Mesenchymal stem cell (in vitro differentiated cells and primary cell): Measurements from ENCODE around the gene HIPK2.
A peak's percentile ranks its signal among the peaks of the same experiment; 100 is the strongest.

Experiments
- DNase-seq: peaks from one replicate; pipeline ENCODE4 v3.0.0-alpha.2; 2013
- H2AFZ ChIP-seq: one replicate; pipeline ENCODE4 v1.6.1; 2013; ENCODE audit warnings: low read depth, mild to moderate bottlenecking, control low read depth, inconsistent platforms, low read length, moderate library complexity
- H2AK5ac ChIP-seq: 2 replicates; pipeline ENCODE4 v1.6.1; 2013; ENCODE audit warnings: low read length, moderate library complexity, mild to moderate bottlenecking, inconsistent platforms; ENCODE audit not compliant: severe bottlenecking
- H2BK120ac ChIP-seq: one replicate; pipeline ENCODE4 v1.6.1; 2013; ENCODE audit warnings: low read depth, mild to moderate bottlenecking, inconsistent platforms, low read length, moderate library complexity
- H2BK12ac ChIP-seq, 2 experiments: one replicate each; pipeline ENCODE4 v1.6.1; 2013; ENCODE audit warnings: inconsistent platforms in 2 of 2, low read length in 2 of 2, mild to moderate bottlenecking in 2 of 2, moderate library complexity in 2 of 2, control low read depth in 1 of 2
- H2BK15ac ChIP-seq: one replicate; pipeline ENCODE4 v1.6.1; 2013; ENCODE audit warnings: mild to moderate bottlenecking, low read depth, inconsistent platforms; ENCODE audit not compliant: poor library complexity, severe bottlenecking
- H2BK5ac ChIP-seq: 2 replicates; pipeline ENCODE4 v1.6.1; 2013; ENCODE audit warnings: low read depth, mild to moderate bottlenecking, low read length, control low read depth, inconsistent platforms; ENCODE audit not compliant: poor library complexity, severe bottlenecking
- H3K14ac ChIP-seq, 2 experiments: one replicate each; pipeline ENCODE4 v1.6.1; 2013; ENCODE audit warnings: inconsistent platforms in 2 of 2, low read length in 2 of 2, control low read depth in 1 of 2, mild to moderate bottlenecking in 1 of 2, moderate library complexity in 1 of 2
- H3K18ac ChIP-seq, 2 experiments: one replicate each; pipeline ENCODE4 v1.6.1; 2013; ENCODE audit warnings: inconsistent platforms in 2 of 2, low read length in 2 of 2, control low read depth in 1 of 2, low read depth in 1 of 2, mild to moderate bottlenecking in 1 of 2
- H3K23ac ChIP-seq, 2 experiments: one replicate each; pipeline ENCODE4 v1.6.1; 2013; ENCODE audit warnings: inconsistent platforms in 2 of 2, low read length in 2 of 2, mild to moderate bottlenecking in 2 of 2, moderate library complexity in 2 of 2, control low read depth in 1 of 2
- H3K27ac ChIP-seq: 2 replicates; pipeline ENCODE4 v1.5.1; 2013; ENCODE audit warnings: mild to moderate bottlenecking, moderate library complexity, low read length, control low read depth, inconsistent platforms; ENCODE audit not compliant: poor library complexity, severe bottlenecking
- H3K27me3 ChIP-seq, 2 experiments: 2 replicates each; pipeline versions ENCODE4 v1.6.1 to v1.7.0; 2013; ENCODE audit warnings: low read length in 2 of 2, mild to moderate bottlenecking in 2 of 2, moderate library complexity in 2 of 2, control low read depth in 1 of 2, inconsistent platforms in 1 of 2; ENCODE audit not compliant: control insufficient read depth in 1 of 2, insufficient read depth in 1 of 2
- H3K36me3 ChIP-seq, 2 experiments: 2 replicates each; pipeline versions ENCODE4 v1.6.1 to v1.7.0; 2013; ENCODE audit warnings: low read length in 2 of 2, control low read depth in 1 of 2, inconsistent platforms in 1 of 2, low read depth in 1 of 2, mild to moderate bottlenecking in 1 of 2; ENCODE audit not compliant: insufficient read depth in 2 of 2, control insufficient read depth in 1 of 2
- H3K4ac ChIP-seq, 2 experiments: one replicate each; pipeline ENCODE4 v1.6.1; 2013; ENCODE audit warnings: inconsistent platforms in 2 of 2, low read length in 2 of 2, mild to moderate bottlenecking in 2 of 2, moderate library complexity in 2 of 2, control low read depth in 1 of 2, low read depth in 1 of 2
- H3K4me1 ChIP-seq: 2 replicates; pipeline ENCODE4 v1.6.1; 2013; ENCODE audit warnings: low read depth, low read length, control low read depth; ENCODE audit not compliant: control insufficient read depth, insufficient read depth
- H3K4me2 ChIP-seq: 2 replicates; pipeline ENCODE4 v1.6.1; 2013; ENCODE audit warnings: low read length, mild to moderate bottlenecking, inconsistent platforms; ENCODE audit not compliant: poor library complexity, severe bottlenecking
- H3K4me3 ChIP-seq, 2 experiments: 2 replicates each; pipeline versions ENCODE4 v1.5.1 to v1.7.0; 2013; ENCODE audit warnings: low read length in 2 of 2, mild to moderate bottlenecking in 2 of 2, control low read depth in 1 of 2, low read depth in 1 of 2; ENCODE audit not compliant: insufficient read depth in 1 of 2
- H3K79me1 ChIP-seq: replicated peaks from 2 replicates; pipeline ENCODE4 v1.6.1; 2013; ENCODE audit warnings: mild to moderate bottlenecking, control low read depth, low read length, inconsistent platforms; ENCODE audit not compliant: poor library complexity, severe bottlenecking
- H3K9ac ChIP-seq: 2 replicates; pipeline ENCODE4 v1.7.0; 2013; ENCODE audit warnings: mild to moderate bottlenecking, low read length, moderate library complexity
- H3K9me3 ChIP-seq: 2 replicates; pipeline ENCODE4 v1.7.0; 2013; ENCODE audit warnings: mild to moderate bottlenecking, low read length; ENCODE audit not compliant: control insufficient read depth
- H4K8ac ChIP-seq: one replicate; pipeline ENCODE4 v1.6.1; 2013; ENCODE audit warnings: inconsistent platforms, mild to moderate bottlenecking, low read length, moderate library complexity
- H4K91ac ChIP-seq: one replicate; pipeline ENCODE4 v1.6.1; 2013; ENCODE audit warnings: mild to moderate bottlenecking, low read length, inconsistent platforms
- WGBS: methylation state at CpG from one replicate; pipeline ENCODE4 v1.1.7; 2013; ENCODE audit warnings: mixed read lengths; 5-methylcytosine and 5-hydroxymethylcytosine counted together

Gene HIPK2

GRCh38 chr7:139594911-139595476, 182.8 kb downstream of the HIPK2 start:
- H2BK12ac ChIP-seq: no peak overlapping the region
- H3K23ac ChIP-seq: no peak overlapping the region
- H3K79me1 ChIP-seq: peaks cover 41% of the 10 kb centered on the region
- no peak for DNase-seq
- no peak overlapping the region for H2AK5ac ChIP-seq
- no peaks in the 10 kb centered on the region for H3K27me3 ChIP-seq
- H2BK5ac ChIP-seq: no peak overlapping the region
- H3K9ac ChIP-seq: peak overlapping the region; percentile 44
- H4K8ac ChIP-seq: no peak overlapping the region
- H3K4ac ChIP-seq: no peak overlapping the region
- no peak overlapping the region for H2BK120ac ChIP-seq
- no peak overlapping the region for H2AFZ ChIP-seq
- no peak overlapping the region for H3K27ac ChIP-seq
- peaks cover 56 to 93% of the 10 kb centered on the region in 2 experiments for H3K36me3 ChIP-seq
- H3K9me3 ChIP-seq: no peaks in the 10 kb centered on the region
- 92% methylated on average over 13 of the region's 13 CpGs for WGBS
- no peak overlapping the region for H3K18ac ChIP-seq
- H3K4me3 ChIP-seq: no peak overlapping the region
- no peak overlapping the region for H3K14ac ChIP-seq
- no peak overlapping the region for H4K91ac ChIP-seq
- peaks cover 4% of the 10 kb centered on the region for H3K4me1 ChIP-seq
- H2BK15ac ChIP-seq: no peak overlapping the region
- no peak overlapping the region for H3K4me2 ChIP-seq

GRCh38 chr7:139594090-139594489, 183.7 kb downstream of the HIPK2 start:
- H3K36me3 ChIP-seq: peaks cover 57 to 93% of the 10 kb centered on the region in 2 experiments
- H4K91ac ChIP-seq: no peak overlapping the region
- no peaks in the 10 kb centered on the region for H3K9me3 ChIP-seq

GRCh38 chr7:139592801-139593461, 184.9 kb downstream of the HIPK2 start:
- Histone ChIP-seq H2BK12ac (no peak overlapping the region), H4K8ac (no peak overlapping the region), H3K18ac (no peak overlapping the region), H3K4ac (no peak overlapping the region), H3K79me1 (peaks cover 36% of the 10 kb centered on the region), H3K27me3 (no peaks in the 10 kb centered on the region), H3K4me2 (no peak overlapping the region), H2BK120ac (no peak overlapping the region), H3K4me1 (peaks cover 5% of the 10 kb centered on the region), H3K9me3 (no peaks in the 10 kb centered on the region), H3K36me3 (peaks cover 65 to 82% of the 10 kb centered on the region in 2 experiments), H3K14ac (no peak overlapping the region), H2BK5ac (no peak overlapping the region), H3K9ac (no peak overlapping the region), H3K23ac (no peak overlapping the region), H3K4me3 (no peak overlapping the region), H3K27ac (no peak overlapping the region), H2AFZ (no peak overlapping the region), H2AK5ac (no peak overlapping the region), H4K91ac (no peak overlapping the region), H2BK15ac (no peak overlapping the region)
- DNase-seq: no peak
- 95% methylated on average over 4 of the region's 4 CpGs for WGBS

More at GRCh38 chr7:139594090-139594489, 183.7 kb downstream of the HIPK2 start:
- no peak overlapping the region for H3K4ac ChIP-seq
- H3K4me3 ChIP-seq: no peak overlapping the region
- no peak overlapping the region for H4K8ac ChIP-seq
- H3K4me1 ChIP-seq: peaks cover 4% of the 10 kb centered on the region
- H2BK5ac ChIP-seq: no peak overlapping the region
- no peak overlapping the region for H2BK120ac ChIP-seq
- no peak for DNase-seq
- H3K27me3 ChIP-seq: no peaks in the 10 kb centered on the region
- H2AK5ac ChIP-seq: no peak overlapping the region
- H3K27ac ChIP-seq: no peak overlapping the region
- peaks cover 38% of the 10 kb centered on the region for H3K79me1 ChIP-seq
- no peak overlapping the region for H2BK12ac ChIP-seq
- H3K18ac ChIP-seq: no peak overlapping the region
- H3K23ac ChIP-seq: no peak overlapping the region
- H3K14ac ChIP-seq: no peak overlapping the region
- no peak overlapping the region for H2BK15ac ChIP-seq
- WGBS: 100% methylated on average over 1 of the region's 2 CpGs
- no peak overlapping the region for H3K4me2 ChIP-seq
- H3K9ac ChIP-seq: no peak overlapping the region
- no peak overlapping the region for H2AFZ ChIP-seq

- Histone ChIP-seq H3K27ac (no peak overlapping the region), H3K36me3 (peaks cover 66 to 82% of the 10 kb centered on the region in 2 experiments), H3K9me3 (no peaks in the 10 kb centered on the region), H3K4ac (no peak overlapping the region), H3K9ac (no peak overlapping the region), H3K14ac (no peak overlapping the region), H3K79me1 (peaks cover 33% of the 10 kb centered on the region), H4K8ac (no peak overlapping the region), H2BK12ac (no peak overlapping the region), H2BK15ac (no peak overlapping the region), H3K18ac (no peak overlapping the region), H2BK5ac (no peak overlapping the region), H2AK5ac (no peak overlapping the region), H3K4me1 (peaks cover 4% of the 10 kb centered on the region), H2BK120ac (no peak overlapping the region), H3K4me2 (no peak overlapping the region), H2AFZ (no peak overlapping the region), H3K23ac (no peak overlapping the region), H3K4me3 (no peak overlapping the region), H4K91ac (no peak overlapping the region), H3K27me3 (no peaks in the 10 kb centered on the region)
- WGBS: 100% methylated on average over 1 of the region's 3 CpGs
- no peak for DNase-seq
Observed at GRCh38 chr7:139591550-139592195, 186.1 kb downstream of the HIPK2 start.
